Measurements from ENCODE around the gene CEP250.

The CEP250 gene

DNA sequence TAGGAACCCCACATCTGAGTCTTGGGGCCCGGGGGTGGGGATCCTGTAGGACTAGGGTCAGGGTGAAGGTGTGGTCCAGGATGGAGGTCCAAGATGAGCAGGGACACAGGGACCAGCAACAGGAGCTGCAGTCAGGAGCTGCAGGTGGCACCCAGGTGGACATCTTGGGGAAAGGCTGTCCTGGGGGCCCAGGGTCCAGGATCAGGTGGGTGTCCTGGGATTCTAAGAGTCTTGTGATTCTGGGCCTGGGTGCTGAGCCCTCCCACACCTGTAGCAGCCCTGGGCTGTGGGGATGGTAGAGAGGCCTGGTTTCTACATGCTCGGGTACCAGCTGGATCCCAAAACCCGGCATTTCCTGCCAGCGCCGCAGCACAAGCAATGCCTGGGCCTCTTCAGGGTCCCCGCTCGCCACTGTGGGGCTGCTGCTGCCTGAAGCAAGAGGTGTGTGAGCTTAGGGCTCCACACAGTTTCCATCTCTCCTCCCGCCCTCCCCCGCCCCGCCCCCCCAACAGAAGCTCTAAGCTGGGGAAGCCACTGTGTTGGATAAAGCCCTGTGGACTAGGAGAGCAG lies 107.2 kb downstream of the CEP250 start:
- in situ Hi-C loops (cut with HindIII; ENCODE audit: low pct_ligation_motif_present, low sequenced_read_pairs) = no loop called here
- Histone ChIP-seq H3K27me3 (replicated peaks) (no peaks in the 10 kb centered on the region), H3K27ac (no peak overlapping the region), H3K36me3 (replicated peaks) (peaks cover 5% of the 10 kb centered on the region), H3K4me3 (ENCODE audit: low read depth, low read length) (no peak overlapping the region)
- TF ChIP-seq, protein P1, sequence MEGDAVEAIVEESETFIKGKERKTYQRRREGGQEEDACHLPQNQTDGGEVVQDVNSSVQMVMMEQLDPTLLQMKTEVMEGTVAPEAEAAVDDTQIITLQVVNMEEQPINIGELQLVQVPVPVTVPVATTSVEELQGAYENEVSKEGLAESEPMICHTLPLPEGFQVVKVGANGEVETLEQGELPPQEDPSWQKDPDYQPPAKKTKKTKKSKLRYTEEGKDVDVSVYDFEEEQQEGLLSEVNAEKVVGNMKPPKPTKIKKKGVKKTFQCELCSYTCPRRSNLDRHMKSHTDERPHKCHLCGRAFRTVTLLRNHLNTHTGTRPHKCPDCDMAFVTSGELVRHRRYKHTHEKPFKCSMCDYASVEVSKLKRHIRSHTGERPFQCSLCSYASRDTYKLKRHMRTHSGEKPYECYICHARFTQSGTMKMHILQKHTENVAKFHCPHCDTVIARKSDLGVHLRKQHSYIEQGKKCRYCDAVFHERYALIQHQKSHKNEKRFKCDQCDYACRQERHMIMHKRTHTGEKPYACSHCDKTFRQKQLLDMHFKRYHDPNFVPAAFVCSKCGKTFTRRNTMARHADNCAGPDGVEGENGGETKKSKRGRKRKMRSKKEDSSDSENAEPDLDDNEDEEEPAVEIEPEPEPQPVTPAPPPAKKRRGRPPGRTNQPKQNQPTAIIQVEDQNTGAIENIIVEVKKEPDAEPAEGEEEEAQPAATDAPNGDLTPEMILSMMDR (IDR thresholded peaks at IDR 0.05; ENCODE audit: low read depth, low read length, missing control alignments) = no peak
- no peak for DNase-seq

DNA sequence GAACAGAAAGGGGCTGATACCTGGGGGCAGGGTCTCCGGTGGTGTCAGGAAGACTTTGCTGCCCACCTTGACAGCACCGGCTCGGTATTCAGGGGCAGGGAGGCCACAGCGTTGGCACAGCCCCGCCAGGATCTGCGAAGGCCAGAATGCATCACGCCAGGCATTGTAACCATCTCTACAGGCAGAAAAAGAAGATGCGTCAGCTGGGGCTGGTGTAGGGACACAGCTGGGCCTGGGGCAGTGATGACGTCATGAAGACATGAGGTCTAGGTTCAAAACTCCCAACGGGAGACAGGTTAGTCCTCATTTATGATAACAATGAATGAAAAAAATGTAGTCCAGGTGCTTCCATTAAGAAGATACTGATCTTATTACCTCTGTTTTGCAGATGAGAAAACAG lies 108.4 kb downstream of the CEP250 start:
- Histone ChIP-seq H3K27me3 (replicated peaks) (no peaks in the 10 kb centered on the region), H3K27ac (no peak overlapping the region), H3K36me3 (replicated peaks) (no peaks in the 10 kb centered on the region), H3K4me3 (ENCODE audit: low read depth, low read length) (no peak overlapping the region)
- in situ Hi-C loops (cut with HindIII; ENCODE audit: low pct_ligation_motif_present, low sequenced_read_pairs) = no loop called here
- TF ChIP-seq, protein P1 (IDR thresholded peaks at IDR 0.05; ENCODE audit: low read depth, low read length, missing control alignments) = no peak
- no peak for DNase-seq

DNA sequence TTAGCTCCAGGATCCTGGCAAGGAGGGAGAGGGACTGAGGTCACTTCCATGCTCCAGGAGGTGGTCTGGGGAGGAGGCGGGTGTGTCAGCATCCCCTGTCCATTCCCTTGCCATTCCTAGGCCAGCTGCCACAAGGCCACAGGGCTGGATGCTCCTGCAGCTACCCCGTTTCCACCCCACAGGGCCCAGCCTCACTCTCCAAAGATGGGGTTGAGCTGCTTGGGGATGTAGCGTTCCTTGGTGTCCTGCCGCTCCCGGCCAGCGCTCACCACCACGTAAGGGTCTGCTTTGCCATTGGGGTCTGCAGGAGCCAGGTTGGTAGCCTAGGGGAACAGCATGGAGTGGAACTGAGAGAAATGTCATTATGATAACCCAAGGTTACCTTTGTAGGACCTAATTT lies 109.5 kb downstream of the CEP250 start:
- TF ChIP-seq, protein P1 (IDR thresholded peaks at IDR 0.05; ENCODE audit: low read depth, low read length, missing control alignments) = no peak
- in situ Hi-C loops (cut with HindIII; ENCODE audit: low pct_ligation_motif_present, low sequenced_read_pairs) = no loop called here
- Histone ChIP-seq H3K27me3 (replicated peaks) (no peaks in the 10 kb centered on the region), H3K4me3 (ENCODE audit: low read depth, low read length) (no peak overlapping the region), H3K27ac (no peak overlapping the region), H3K36me3 (replicated peaks) (no peaks in the 10 kb centered on the region)
- no peak for DNase-seq

DNA sequence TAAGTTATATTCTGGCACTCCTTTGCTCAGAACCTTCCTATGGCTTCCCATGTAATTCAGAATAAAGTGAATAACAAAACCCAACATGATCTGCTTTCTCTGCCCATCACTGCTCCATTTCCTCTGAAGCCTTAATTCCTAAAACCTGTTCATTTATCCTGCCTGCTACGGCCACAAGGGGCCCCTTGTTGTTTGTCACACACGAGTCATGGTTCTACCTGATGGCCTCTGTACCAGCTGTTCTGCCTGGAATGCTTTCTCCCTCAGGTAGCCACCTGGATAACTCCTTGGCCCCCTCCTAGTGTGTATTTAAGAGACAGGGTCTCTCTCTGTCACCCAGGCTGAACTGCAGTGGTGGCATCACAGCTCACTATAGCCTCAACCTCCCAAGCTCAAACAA lies 113.2 kb downstream of the CEP250 start:
- Histone ChIP-seq H3K27ac (no peak overlapping the region), H3K4me3 (ENCODE audit: low read depth, low read length) (no peak overlapping the region), H3K27me3 (replicated peaks) (no peaks in the 10 kb centered on the region), H3K36me3 (replicated peaks) (no peaks in the 10 kb centered on the region)
- TF ChIP-seq, protein P1 (IDR thresholded peaks at IDR 0.05; ENCODE audit: low read depth, low read length, missing control alignments) = peak; percentile 55
- DNase-seq = no peak
- in situ Hi-C loops (cut with HindIII; ENCODE audit: low pct_ligation_motif_present, low sequenced_read_pairs) = no loop called here
